HTERT RPE-1 (cell line): ENCODE results near the gene TTLL11.

Experiments
- in situ Hi-C: fragments of 300-500 bp; cut with MboI; formaldehyde crosslinking; loops from 4 replicates; pipeline ENCODE4 v1.14.3; 2020; ENCODE audit warnings: low sequenced_read_pairs

Gene TTLL11

GRCh38 chr9:121887553-121888437 is 205.3 kb downstream of the TTLL11 start:
- in situ Hi-C loops: no loop called here

GRCh38 chr9:121886759-121887485 is 206.2 kb downstream of the TTLL11 start:
- in situ Hi-C loops: no loop called here

GRCh38 chr9:121885345-121885901 is 207.7 kb downstream of the TTLL11 start:
- in situ Hi-C loops: no loop called here

GRCh38 chr9:121884057-121884541 is 209.0 kb downstream of the TTLL11 start:
- in situ Hi-C loops: no loop called here

GRCh38 chr9:121883281-121884056 is 209.6 kb downstream of the TTLL11 start:
- in situ Hi-C loops: no loop called here

GRCh38 chr9:121881920-121882500 is 211.1 kb downstream of the TTLL11 start:
- in situ Hi-C loops: no loop called here

GRCh38 chr9:121880343-121880898 is 212.7 kb downstream of the TTLL11 start:
- in situ Hi-C loops: no loop called here

- in situ Hi-C loops: no loop called here
Observed at GRCh38 chr9:121878271-121878822, 214.8 kb downstream of the TTLL11 start.

GRCh38 chr9:121876658-121877271 is 216.3 kb downstream of the TTLL11 start:
- in situ Hi-C loops: no loop called here

GRCh38 chr9:121876255-121876654 is 216.9 kb downstream of the TTLL11 start:
- in situ Hi-C loops: no loop called here

GRCh38 chr9:121874524-121874923 is 218.6 kb downstream of the TTLL11 start:
- in situ Hi-C loops: no loop called here

GRCh38 chr9:121871431-121872025 is 221.6 kb downstream of the TTLL11 start:
- in situ Hi-C loops: no loop called here

- in situ Hi-C loops: no loop called here
Observed at GRCh38 chr9:121870271-121870670, 222.8 kb downstream of the TTLL11 start.

- in situ Hi-C loops: no loop called here
Observed at GRCh38 chr9:121868626-121869025, 224.5 kb downstream of the TTLL11 start.

- in situ Hi-C loops: no loop called here
Observed at GRCh38 chr9:121866927-121867326, 226.2 kb downstream of the TTLL11 start.

GRCh38 chr9:121865884-121866283 is 227.2 kb downstream of the TTLL11 start:
- in situ Hi-C loops: no loop called here

- in situ Hi-C loops: no loop called here
Observed at GRCh38 chr9:121865060-121865459, 228.0 kb downstream of the TTLL11 start.

GRCh38 chr9:121863955-121864354 is 229.2 kb downstream of the TTLL11 start:
- in situ Hi-C loops: no loop called here
